MV-4-11 (cell line): ENCODE measurements around the gene PC.

Source experiments
- DNase-seq: peaks from one replicate; lab custom pipeline; 2025; lab: John Stamatoyannopoulos, UW

PC gene

GRCh38 chr11:66884443-66884842, 73.7 kb downstream of the PC start:
- DNase-seq = no peak

GRCh38 chr11:66883016-66883965, 74.9 kb downstream of the PC start:
- peak; percentile 27 for DNase-seq

GRCh38 chr11:66882561-66883015, 75.6 kb downstream of the PC start:
- no peak for DNase-seq

- DNase-seq = no peak
These were observed 76.2 kb downstream of the PC start for GRCh38 chr11:66881927-66882452.

GRCh38 chr11:66881451-66881835, 76.7 kb downstream of the PC start:
- DNase-seq = no peak

GRCh38 chr11:66880496-66881450, 77.4 kb downstream of the PC start:
- peak; percentile 14 for DNase-seq

- no peak for DNase-seq
These were observed 78.2 kb downstream of the PC start for GRCh38 chr11:66879999-66880398.

- DNase-seq = no peak
These were observed 78.6 kb downstream of the PC start for GRCh38 chr11:66879583-66879982.

- no peak for DNase-seq
These were observed 79.2 kb downstream of the PC start for GRCh38 chr11:66879000-66879399.

- peak; percentile 25 for DNase-seq
These were observed 79.7 kb downstream of the PC start for GRCh38 chr11:66878474-66878873.

GRCh38 chr11:66877588-66878385, 80.4 kb downstream of the PC start:
- DNase-seq = no peak

GRCh38 chr11:66875378-66875777, 82.8 kb downstream of the PC start:
- DNase-seq = no peak

- peak; percentile 25 for DNase-seq
These were observed 84.0 kb downstream of the PC start for GRCh38 chr11:66874232-66874631.

GRCh38 chr11:66871521-66871901, 86.7 kb downstream of the PC start:
- no peak for DNase-seq

GRCh38 chr11:66870616-66871520, 87.3 kb downstream of the PC start:
- no peak for DNase-seq

- no peak for DNase-seq
These were observed 88.1 kb downstream of the PC start for GRCh38 chr11:66870131-66870530.

- no peak for DNase-seq
These were observed 88.7 kb downstream of the PC start for GRCh38 chr11:66869567-66869870.

GRCh38 chr11:66868726-66869566, 89.2 kb downstream of the PC start:
- no peak for DNase-seq

GRCh38 chr11:66868082-66868725, 90.0 kb downstream of the PC start:
- DNase-seq = no peak
